Cortex of kidney (tissue), 1 donor: ENCODE measurements around the gene CPED1.
"Not testable (repeated sequence)": the region's sequence is repeated elsewhere in the genome, so short reads cannot be mapped to it uniquely, and the experiment has no call there.

Experiments
- DNase-seq: peaks from one replicate; lab custom pipeline; 2025; lab: John Stamatoyannopoulos, UW

The CPED1 gene

GRCh38 chr7:121182902-121183301 lies 194.4 kb downstream of the CPED1 start:
- DNase-seq: no peak

- DNase-seq: not testable (repeated sequence)
Observed at GRCh38 chr7:121183883-121184282, 195.4 kb downstream of the CPED1 start.

GRCh38 chr7:121186746-121187145 lies 198.2 kb downstream of the CPED1 start:
- no peak for DNase-seq

- DNase-seq: no peak
Observed at GRCh38 chr7:121187222-121187621, 198.7 kb downstream of the CPED1 start.

GRCh38 chr7:121187676-121188075 lies 199.2 kb downstream of the CPED1 start:
- DNase-seq: no peak

GRCh38 chr7:121192834-121193233 lies 204.3 kb downstream of the CPED1 start:
- DNase-seq: no peak

GRCh38 chr7:121195010-121195409 lies 206.5 kb downstream of the CPED1 start:
- no peak for DNase-seq

- no peak for DNase-seq
Observed at GRCh38 chr7:121195874-121196273, 207.4 kb downstream of the CPED1 start.

- no peak for DNase-seq
Observed at GRCh38 chr7:121196286-121196685, 207.8 kb downstream of the CPED1 start.

- DNase-seq: no peak
Observed at GRCh38 chr7:121197455-121197854, 208.9 kb downstream of the CPED1 start.

GRCh38 chr7:121198502-121198901 lies 210.0 kb downstream of the CPED1 start:
- DNase-seq: no peak

- no peak for DNase-seq
Observed at GRCh38 chr7:121202125-121202524, 213.6 kb downstream of the CPED1 start.

GRCh38 chr7:121202834-121203233 lies 214.3 kb downstream of the CPED1 start:
- DNase-seq: no peak

- DNase-seq: no peak
Observed at GRCh38 chr7:121204537-121204936, 216.0 kb downstream of the CPED1 start.

GRCh38 chr7:121205777-121206176 lies 217.3 kb downstream of the CPED1 start:
- no peak for DNase-seq

GRCh38 chr7:121211253-121211652 lies 222.7 kb downstream of the CPED1 start:
- DNase-seq: no peak

- DNase-seq: no peak
Observed at GRCh38 chr7:121212036-121212435, 223.5 kb downstream of the CPED1 start.

- DNase-seq: no peak
Observed at GRCh38 chr7:121214657-121215056, 226.1 kb downstream of the CPED1 start.

- DNase-seq: no peak
Observed at GRCh38 chr7:121219026-121219425, 230.5 kb downstream of the CPED1 start.

GRCh38 chr7:121221108-121221507 lies 232.6 kb downstream of the CPED1 start:
- not testable (repeated sequence) for DNase-seq

- no peak for DNase-seq
Observed at GRCh38 chr7:121228779-121229178, 240.3 kb downstream of the CPED1 start.

GRCh38 chr7:121235201-121235600 lies 246.7 kb downstream of the CPED1 start:
- no peak for DNase-seq

- no peak for DNase-seq
Observed at GRCh38 chr7:121237601-121238000, 249.1 kb downstream of the CPED1 start.

GRCh38 chr7:121244120-121244870 lies 255.8 kb downstream of the CPED1 start:
- no peak for DNase-seq
